HEK293T (cell line): ENCODE results near the gene HARS1.

Experiments used
- BHLHE40 ChIP-seq: fragments of 450-650 bp; IDR thresholded peaks from 2 replicates; pipeline ENCODE4 v1.6.1; 2016; ENCODE audit warnings: mild to moderate bottlenecking, moderate library complexity, borderline replicate concordance
- ELF4 ChIP-seq: fragments of 450-650 bp; IDR thresholded peaks from 2 replicates; pipeline ENCODE4 v1.6.1; 2017; ENCODE audit warnings: antibody characterized with exemption
- FOXM1 ChIP-seq: fragments of 450-650 bp; IDR thresholded peaks from 2 replicates; pipeline ENCODE4 v1.6.1; 2017; ENCODE audit warnings: mild to moderate bottlenecking, borderline replicate concordance
- SUZ12 ChIP-seq: fragments of 450-650 bp; IDR thresholded peaks from 2 replicates; pipeline ENCODE4 v1.6.1; 2016; ENCODE audit warnings: mild to moderate bottlenecking
- ZNF384 ChIP-seq: fragments of 450-650 bp; IDR thresholded peaks from 2 replicates; pipeline ENCODE4 v1.6.1; 2016

DNA sequence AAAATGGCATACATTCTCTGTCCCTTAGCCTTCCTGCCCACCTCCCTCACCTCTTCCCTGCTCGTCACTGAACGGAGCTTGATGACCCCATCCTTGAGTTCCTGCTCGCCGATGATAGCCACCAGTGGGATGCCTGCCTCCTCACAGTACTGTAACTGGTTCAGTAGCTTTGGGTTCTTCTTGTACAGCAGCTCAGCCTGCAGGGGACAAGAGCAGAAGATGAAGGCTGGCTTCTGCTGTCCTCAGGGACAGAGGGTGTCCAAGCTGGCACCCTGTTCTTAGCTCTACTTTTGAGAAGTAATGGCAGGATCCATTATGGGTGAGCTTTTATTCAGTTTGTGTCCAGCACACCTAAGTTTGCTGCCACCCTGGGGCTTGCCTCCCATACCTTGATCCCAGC lies 16.5 kb downstream of the HARS1 start:
- TF ChIP-seq ELF4 (no peak), BHLHE40 (no peak), ZNF384 (no peak), SUZ12 (no peak), FOXM1 (no peak)
